Heart left ventricle (tissue), 16 donors: ENCODE results near the gene SNCAIP. TPM values are rescaled to one million over a fixed set of nuclear protein-coding genes. Genes with fewer than 3 reads are reported as not detected.
"Not testable (repeated sequence)": the region's sequence is repeated elsewhere in the genome, so short reads cannot be mapped to it uniquely, and the experiment has no call there.

Experiments
- ATAC-seq, 4 donors: fragments of 200-7000 bp; cut with Tn5 transposase; one replicate each; pipeline ENCODE4 v1.9.1; 2020 to 2022; ENCODE audit warnings: moderate library complexity in 4 of 4, mild to moderate bottlenecking in 3 of 4, moderate number of reproducible peaks in 1 of 4
- DNase-seq, 5 donors: peaks; one replicate each; pipeline ENCODE4 v3.0.0-alpha.2; 2020
- H3K27ac ChIP-seq, 12 donors: fragments of 200-600 bp; sonication (generic) in 4 of 12; one replicate each; pipeline versions ENCODE4 v1.5.0 to v1.8.0; 2016 to 2022; ENCODE audit warnings: mild to moderate bottlenecking in 2 of 12
- H3K27me3 ChIP-seq, 9 donors: fragments of 200-600 bp; sonication (generic) in 2 of 9; one replicate each; pipeline versions ENCODE4 v1.5.1 to v1.8.0; 2016 to 2022; ENCODE audit warnings: mild to moderate bottlenecking in 3 of 9
- H3K36me3 ChIP-seq, 9 donors: fragments of 200-600 bp; sonication (generic) in 2 of 9; one replicate each; pipeline versions ENCODE4 v1.5.0 to v1.8.0; 2018 to 2022; ENCODE audit warnings: mild to moderate bottlenecking in 2 of 9
- H3K4me1 ChIP-seq, 12 donors: fragments of 200-600 bp; sonication (generic) in 4 of 12; one replicate each; pipeline versions ENCODE4 v1.5.0 to v1.8.0; 2016 to 2022; ENCODE audit warnings: mild to moderate bottlenecking in 3 of 12
- H3K4me3 ChIP-seq, 12 donors: fragments of 200-600 bp; sonication (generic) in 4 of 12; one replicate each; pipeline versions ENCODE4 v1.5.0 to v1.8.0; 2017 to 2022; ENCODE audit warnings: mild to moderate bottlenecking in 9 of 12, moderate library complexity in 4 of 12
- H3K9me3 ChIP-seq, 12 donors: fragments of 200-600 bp; sonication (generic) in 4 of 12; one replicate each; pipeline versions ENCODE4 v1.5.0 to v1.8.0; 2016 to 2022; ENCODE audit warnings: mild to moderate bottlenecking in 1 of 12
- CTCF ChIP-seq, 12 donors: fragments of 200-600 bp; sonication (generic) in 4 of 12; IDR thresholded peaks; one replicate each; pipeline versions ENCODE4 v1.5.0 to v1.8.0; 2018 to 2022; ENCODE audit warnings: antibody characterized with exemption in 12 of 12, mild to moderate bottlenecking in 5 of 12
- POLR2A ChIP-seq, 2 donors: fragments of 450-650 bp; IDR thresholded peaks; one replicate each; pipeline ENCODE4 v1.6.1; 2017; ENCODE audit warnings: antibody characterized with exemption in 2 of 2, mild to moderate bottlenecking in 2 of 2, moderate library complexity in 2 of 2
- WGBS, 4 donors: extraction: QIAGEN DNeasy Blood & Tissue Kit in 2 of 4; methylation state at CpG; one replicate each; pipeline versions ENCODE4 v1.1.5 to v1.1.7; 2013 to 2018; 5-methylcytosine and 5-hydroxymethylcytosine counted together
- intact Hi-C, 10 donors: fragments of 100-400 bp; cut with DNase I; formaldehyde crosslinking; loops; one replicate each; pipeline versions ENCODE4 v1.11.1 to v1.14.2; 2022
- polyA plus RNA-seq, 2 donors: library from polyadenylated mRNA; stranded (reverse); fragments of 200-250 nt; gene quantifications; one replicate each; pipeline ENCODE4 v1.2.3, GENCODE V29; 2013
- total RNA-seq, 9 donors: library from RNA; depleted of rRNA in 2 of 9; stranded (reverse); fragments of >200 nt in 2 of 9; fragmentation: NEBNext Ultra II Directional in 3 of 9; extraction: Animal tissue kit (Norgen Biotek cat#: 25700) in 3 of 9; gene quantifications; one replicate each; pipeline versions ENCODE4 v1.1.0 to v1.2.4, GENCODE V29; 2016 to 2023
- donor health status: ischemic (EF 13 %, LVEDD 7.1; RV severe dilation, severe dysfunction).
- donor health status: healthy with polysubstance abuse.
- donor health status: DM: no; HTN: yes; CAD: no.
- donor health status: DM: no; HTN: no; CAD: no.
- donor health status: ischemic (EF 25% LVEDD 6.9; RV normal size, moderate dysfunction).
- donor health status: ischemic (EF 25% LVEDD 5.7; RV mildly dilated, moderate dysfunction).
- donor health status: healthy.
- donor health status: DM: yes; HTN: yes; CAD: no.
- donor health status: ischemic (EF 35%, LVEDD 5.7; RV mildly dilated, moderate dysfunction).
- donor health status: nonischemic (EF 11% LVEDD 7.7; RV severe dilation, severe dysfunction).
- donor health status: DM: yes; HTN: yes; CAD: no.
- donor health status: PGD.
- donor health status: ischemic (EF 29% LVEDD 5.4; RV normal size, mild dysfunction).
- donor health status: nonischemic (EF 23%, LVEDD 6.1; RV moderate dilation, normal function).

SNCAIP gene
- total and polyA plus RNA-seq, 11 donors, result 0.54 to 7.5 (median 0.94) TPM

GRCh38 chr5:122371511-122372151 lies 59.6 kb downstream of the SNCAIP start:
- 87 to 90% (median 89%) methylated on average over 2 of the region's 2 CpGs for WGBS, 4 donors
- H3K27me3 ChIP-seq, result no peaks in the 10 kb centered on the region
- H3K4me1 ChIP-seq, result peaks cover 0 to 5% (median 0%) of the 10 kb centered on the region in 12 donors
- TF ChIP-seq CTCF (IDR thresholded peaks at IDR 0.05) (no peak), POLR2A (IDR thresholded peaks at IDR 0.05) (no peak)
- DNase-seq, result no peak
- no peak overlapping the region for H3K27ac ChIP-seq
- H3K4me3 ChIP-seq, result no peak overlapping the region
- no peaks in the 10 kb centered on the region for H3K36me3 ChIP-seq
- intact Hi-C loops, result no loop called here
- H3K9me3 ChIP-seq, result no peaks in the 10 kb centered on the region
- ATAC-seq, result no peak

GRCh38 chr5:122374110-122374509 lies 62.1 kb downstream of the SNCAIP start:
- intact Hi-C loops, result no loop called here
- Histone ChIP-seq H3K36me3 (no peaks in the 10 kb centered on the region), H3K9me3 (no peaks in the 10 kb centered on the region), H3K27me3 (no peaks in the 10 kb centered on the region), H3K4me1 (peaks cover 0 to 8% (median 0%) of the 10 kb centered on the region in 12 donors), H3K4me3 (no peak overlapping the region), H3K27ac (no peak overlapping the region)
- no peak for DNase-seq
- peak in 1 of 4 donors; percentile 45 for ATAC-seq
- TF ChIP-seq CTCF (IDR thresholded peaks at IDR 0.05), result no peak
- no peak for TF ChIP-seq POLR2A (IDR thresholded peaks at IDR 0.05)

GRCh38 chr5:122375801-122376200 lies 63.8 kb downstream of the SNCAIP start:
- H3K27me3 ChIP-seq, result no peaks in the 10 kb centered on the region
- peaks cover 0 to 8% (median 0%) of the 10 kb centered on the region in 12 donors for H3K4me1 ChIP-seq
- DNase-seq, result no peak
- no peak for TF ChIP-seq POLR2A (IDR thresholded peaks at IDR 0.05)
- intact Hi-C loops, result no loop called here
- H3K27ac ChIP-seq, result no peak overlapping the region
- no peak overlapping the region for H3K4me3 ChIP-seq
- no peaks in the 10 kb centered on the region for H3K9me3 ChIP-seq
- no peaks in the 10 kb centered on the region for H3K36me3 ChIP-seq
- ATAC-seq, result no peak
- 71 to 82% (median 78%) methylated on average over 2 of the region's 2 CpGs for WGBS, 4 donors

DNA sequence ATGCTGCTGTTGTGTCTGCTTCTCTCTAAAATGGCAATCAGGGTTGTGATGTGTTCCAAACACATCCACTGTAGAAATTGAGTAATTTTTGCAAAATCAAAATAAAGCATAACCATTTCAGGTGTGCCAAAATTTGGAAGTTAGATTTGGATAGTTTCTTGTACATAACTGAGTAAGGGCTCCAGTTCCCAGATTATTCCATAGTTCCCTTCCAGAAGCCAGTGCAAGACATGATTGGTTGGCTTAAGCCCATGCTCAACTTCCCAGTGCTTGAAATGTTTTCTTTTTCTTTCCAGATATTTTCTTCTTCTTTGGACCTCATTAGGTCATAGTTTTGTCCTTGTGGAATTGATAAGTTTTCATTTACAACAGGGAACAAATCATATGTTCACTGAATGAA lies 64.2 kb downstream of the SNCAIP start:
- ATAC-seq, result no peak
- H3K4me3 ChIP-seq, result no peak overlapping the region
- DNase-seq, result no peak
- H3K27ac ChIP-seq, result peak overlapping the region in 2 of 12 donors; percentile 30 to 50
- H3K36me3 ChIP-seq, result no peaks in the 10 kb centered on the region
- peaks cover 0 to 8% (median 0%) of the 10 kb centered on the region in 12 donors for H3K4me1 ChIP-seq
- intact Hi-C loops, result no loop called here
- no peaks in the 10 kb centered on the region for H3K27me3 ChIP-seq
- H3K9me3 ChIP-seq, result no peaks in the 10 kb centered on the region
- no peak for TF ChIP-seq CTCF (IDR thresholded peaks at IDR 0.05)
- no peak for TF ChIP-seq POLR2A (IDR thresholded peaks at IDR 0.05)

- peak in 1 of 4 donors; percentile 34 for ATAC-seq
- peak overlapping the region in 2 of 12 donors; percentile 30 to 50 for H3K27ac ChIP-seq
These were observed 65.0 kb downstream of the SNCAIP start for GRCh38 chr5:122377026-122377425.

DNA sequence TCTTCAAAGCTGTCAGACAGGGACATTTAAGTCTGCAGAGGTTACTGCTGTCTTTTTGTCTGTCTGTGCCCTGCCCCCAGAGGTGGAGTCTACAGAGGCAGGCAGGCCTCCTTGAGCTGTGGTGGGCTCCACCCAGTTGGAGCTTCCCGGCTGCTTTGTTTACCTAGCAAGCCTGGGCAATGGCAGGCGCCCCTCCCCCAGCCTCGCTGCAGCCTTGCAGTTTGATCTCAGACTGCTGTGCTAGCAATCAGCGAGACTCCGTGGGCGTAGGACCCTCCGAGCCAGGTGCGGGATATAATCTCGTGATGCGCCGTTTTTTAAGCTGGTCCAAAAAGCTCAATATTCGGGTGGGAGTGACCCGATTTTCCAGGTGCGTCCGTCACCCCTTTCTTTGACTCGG lies 70.9 kb downstream of the SNCAIP start:
- H3K4me1 ChIP-seq, result peaks cover 0 to 13% (median 0%) of the 10 kb centered on the region in 12 donors
- H3K27ac ChIP-seq, H3K27me3 ChIP-seq, intact Hi-C loops, H3K4me3 ChIP-seq, H3K36me3 ChIP-seq, H3K9me3 ChIP-seq, DNase-seq, ATAC-seq: not testable (repeated sequence)
- 90 to 100% (median 92%) methylated on average over 3 to 16 of the region's 16 CpGs for whole genome bisulfite sequencing, 4 donors

More at GRCh38 chr5:122377026-122377425, 65.0 kb downstream of the SNCAIP start:
- no peak overlapping the region for H3K4me3 ChIP-seq
- peaks cover 0 to 2% (median 0%) of the 10 kb centered on the region in 12 donors for H3K9me3 ChIP-seq
- H3K36me3 ChIP-seq, result no peaks in the 10 kb centered on the region
- H3K27me3 ChIP-seq, result no peaks in the 10 kb centered on the region
- 73 to 96% (median 76%) methylated on average over 1 of the region's 1 CpG for WGBS, 4 donors
- intact Hi-C loops, result no loop called here
- no peak for DNase-seq
- peaks cover 0 to 8% (median 0%) of the 10 kb centered on the region in 12 donors for H3K4me1 ChIP-seq
- no peak for TF ChIP-seq POLR2A (IDR thresholded peaks at IDR 0.05)
- no peak for TF ChIP-seq CTCF (IDR thresholded peaks at IDR 0.05)
